GM19351 (cell line): ENCODE data around the gene FAM187B.

Experiments used
- ATAC-seq: cut with Tn5 transposase; IDR thresholded peaks from one replicate; pipeline ENCODE4 v1.9.1; 2021; ENCODE audit warnings: mild to moderate bottlenecking, moderate library complexity; ENCODE audit not compliant: unreplicated experiment

FAM187B gene

DNA sequence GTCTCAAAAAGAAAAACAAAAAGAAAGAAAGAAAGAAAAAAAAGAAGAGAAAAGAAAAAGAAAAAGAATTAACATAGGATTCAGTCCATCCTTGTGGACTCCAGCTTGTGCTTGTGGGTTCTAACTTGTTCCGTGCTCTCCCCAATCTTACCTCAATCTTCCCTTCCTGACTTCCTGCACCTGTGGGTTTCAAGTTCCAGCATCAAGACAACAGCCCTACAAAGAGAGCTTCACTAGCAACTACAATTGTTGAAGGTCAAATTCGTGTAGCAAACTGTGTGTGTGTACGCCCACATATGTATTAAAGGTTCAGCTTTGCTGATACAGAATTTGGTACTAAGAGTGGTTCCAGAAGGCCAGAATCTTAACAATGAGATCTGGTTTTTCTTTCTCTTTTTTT lies 48.7 kb downstream of the FAM187B start:
- ATAC-seq, result no peak

DNA sequence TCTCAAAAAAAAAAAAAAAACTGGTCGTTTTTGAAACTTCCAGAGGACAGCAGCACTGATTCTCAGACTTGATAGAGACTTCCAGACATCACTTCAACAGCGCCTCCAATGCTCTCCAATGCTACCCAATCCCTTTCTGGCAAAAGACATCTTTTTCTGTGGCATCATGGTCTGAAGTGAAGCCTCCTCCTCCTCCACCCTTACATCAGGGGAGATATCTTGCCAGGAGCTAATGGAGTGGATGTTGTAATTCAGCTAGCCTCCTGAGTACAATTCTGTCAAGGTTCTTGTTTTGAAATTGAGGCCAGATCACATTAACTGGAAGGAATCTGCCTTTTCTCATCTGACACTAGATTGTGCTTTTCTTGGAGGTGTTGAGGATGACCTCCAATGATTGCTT lies 49.8 kb downstream of the FAM187B start:
- ATAC-seq, result no peak

DNA sequence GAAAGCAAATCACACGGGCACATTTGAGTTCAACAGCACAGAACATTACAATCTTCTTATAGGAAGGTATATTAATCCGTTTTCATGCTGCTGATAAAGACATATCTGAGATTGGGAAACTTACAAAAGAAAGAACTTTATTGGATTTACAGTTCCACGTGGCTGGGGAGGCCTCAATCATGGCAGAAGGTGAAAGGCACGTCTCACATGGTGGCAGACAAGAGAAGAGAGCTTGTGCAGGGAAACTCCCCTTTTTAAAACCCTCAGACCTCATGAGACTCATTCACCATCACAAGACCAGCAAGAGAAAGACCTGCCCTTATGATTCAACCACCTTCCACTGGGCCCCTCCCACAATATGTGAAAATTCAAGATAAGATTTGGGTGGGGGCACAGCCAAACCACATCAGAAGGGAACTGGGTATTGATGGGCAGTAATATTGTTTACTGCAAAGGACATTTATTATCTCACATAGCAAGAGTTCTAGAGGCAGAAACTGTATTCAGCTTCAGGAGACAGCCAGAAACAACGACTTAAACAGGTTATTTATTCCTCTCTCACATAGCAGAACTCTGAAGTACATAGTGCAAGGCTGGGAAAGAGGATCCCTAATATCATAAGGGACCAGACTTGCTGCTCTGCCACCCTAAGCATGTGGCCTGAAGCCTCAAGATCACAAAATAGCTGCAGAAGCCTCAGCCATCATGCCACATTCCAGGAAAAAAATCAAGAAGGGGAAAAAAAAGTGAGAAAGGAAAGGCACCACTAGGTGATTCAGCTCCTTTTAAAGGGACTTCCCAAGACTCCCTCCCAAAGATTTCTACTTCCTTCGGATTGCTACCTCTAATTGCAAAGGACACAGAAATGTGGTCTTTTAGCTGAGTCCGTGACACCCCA lies 50.9 kb downstream of the FAM187B start:
- no peak for ATAC-seq

DNA sequence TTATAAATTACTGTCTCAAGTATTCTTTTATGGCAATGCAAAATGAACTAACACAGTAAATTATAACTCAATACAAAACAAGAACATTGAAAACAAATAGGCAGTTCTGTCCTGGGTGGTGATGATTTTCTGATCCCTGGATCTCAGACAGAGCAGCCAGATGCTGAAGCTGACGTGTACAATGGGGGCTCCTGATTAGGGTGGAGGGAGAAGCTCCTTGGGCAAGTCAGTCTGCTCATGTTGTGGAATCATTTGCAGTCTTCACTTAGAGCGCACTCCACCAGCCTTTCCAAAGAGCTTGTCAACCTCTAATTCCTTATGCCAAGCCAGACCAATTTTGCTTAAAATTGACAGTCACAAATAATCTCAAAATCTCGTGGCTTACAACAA lies 52.4 kb downstream of the FAM187B start:
- no peak for ATAC-seq
